IMR-90 (cell line): ENCODE measurements around the gene TRMT1L. TPM values are rescaled to one million over a fixed set of nuclear protein-coding genes. Genes with fewer than 3 reads are reported as not detected.

ENCODE experiments used
- ATAC-seq: fragments of 200-7000 bp; cut with Tn5 transposase; 2 replicates; pipeline ENCODE4 v1.9.1; 2020; ENCODE audit warnings: low read depth, mild to moderate bottlenecking, moderate library complexity
- BruUV-seq: library from RNA; stranded (reverse); fragments of 400-500 nt; replicated peaks from 2 replicates; lab custom pipeline; 2021; lab: Mats Ljungman, UMichigan
- CTCF ChIA-PET: fragments of 300-600 bp; formaldehyde crosslinking; extraction: SDS; loops from one replicate; lab custom pipeline; 2021; ENCODE audit warnings: antibody characterized with exemption; lab: Yijun Ruan, JAX
- POLR2A ChIA-PET: fragments of 300-600 bp; sonication (Branson Sonifier 250); formaldehyde crosslinking; loops from one replicate; lab custom pipeline; 2022; ENCODE audit warnings: antibody characterized with exemption; ENCODE audit not compliant: unreplicated experiment; lab: Charles Lee
- DNase-seq: peaks from one replicate; pipeline ENCODE4 v3.0.0; 2013
- H2AFZ ChIP-seq: replicated peaks from 2 replicates; pipeline ENCODE3; 2013; ENCODE audit warnings: low read length, mild to moderate bottlenecking; ENCODE audit not compliant: poor library complexity
- H2AK5ac ChIP-seq: 2 replicates; pipeline ENCODE4 v1.6.1; 2013; ENCODE audit warnings: low read depth, low read length, inconsistent platforms
- H2AK9ac ChIP-seq: replicated peaks from 2 replicates; pipeline ENCODE3; 2013; ENCODE audit warnings: mild to moderate bottlenecking, low read depth, low read length, moderate library complexity; ENCODE audit not compliant: poor library complexity
- H2BK120ac ChIP-seq: 2 replicates; pipeline ENCODE4 v1.6.1; 2013; ENCODE audit warnings: low read depth, low read length, inconsistent platforms
- H2BK15ac ChIP-seq: 3 replicates; pipeline ENCODE4 v1.6.1; 2013; ENCODE audit warnings: low read depth, low read length, inconsistent platforms
- H2BK20ac ChIP-seq: 2 replicates; pipeline ENCODE4 v1.6.1; 2013; ENCODE audit warnings: low read depth, mild to moderate bottlenecking, inconsistent platforms, low read length, moderate library complexity
- H2BK5ac ChIP-seq: 2 replicates; pipeline ENCODE4 v1.6.1; 2013; ENCODE audit warnings: mild to moderate bottlenecking, low read depth, low read length, inconsistent platforms; ENCODE audit not compliant: poor library complexity, severe bottlenecking
- H3K14ac ChIP-seq: replicated peaks from 2 replicates; pipeline ENCODE4 v1.6.1; 2013; ENCODE audit warnings: low read depth, low read length, inconsistent platforms
- H3K18ac ChIP-seq: 2 replicates; pipeline ENCODE4 v1.6.1; 2013; ENCODE audit warnings: low read depth, low read length, control low read depth
- H3K23ac ChIP-seq: 2 replicates; pipeline ENCODE4 v1.6.1; 2013; ENCODE audit warnings: low read depth, low read length, inconsistent platforms
- H3K27ac ChIP-seq: 2 replicates; pipeline ENCODE4 v1.5.1; 2013; ENCODE audit warnings: mild to moderate bottlenecking, control low read depth, low read length; ENCODE audit not compliant: insufficient read depth
- H3K27me3 ChIP-seq: 2 replicates; pipeline ENCODE4 v1.6.1; 2013; ENCODE audit warnings: low read length; ENCODE audit not compliant: control insufficient read depth, insufficient read depth
- H3K36me3 ChIP-seq: 2 replicates; pipeline ENCODE4 v1.6.1; 2013; ENCODE audit warnings: low read length, mixed read lengths; ENCODE audit not compliant: control insufficient read depth, insufficient read depth
- H3K4ac ChIP-seq: 2 replicates; pipeline ENCODE4 v1.6.1; 2013; ENCODE audit warnings: low read depth, low read length, inconsistent platforms
- H3K4me1 ChIP-seq: 2 replicates; pipeline ENCODE4 v1.6.1; 2013; ENCODE audit warnings: low read length, mixed read lengths; ENCODE audit not compliant: control insufficient read depth, insufficient read depth
- H3K4me2 ChIP-seq: 2 replicates; pipeline ENCODE4 v1.6.1; 2013; ENCODE audit warnings: low read depth, mild to moderate bottlenecking, control low read depth, low read length, moderate library complexity
- H3K4me3 ChIP-seq: 2 replicates; pipeline ENCODE4 v1.5.1; 2013; ENCODE audit warnings: low read depth, mild to moderate bottlenecking, control low read depth, low read length, moderate library complexity; ENCODE audit not compliant: insufficient read depth
- H3K56ac ChIP-seq: 2 replicates; pipeline ENCODE4 v1.6.1; 2013; ENCODE audit warnings: low read length, inconsistent platforms; ENCODE audit not compliant: insufficient read depth; ENCODE audit errors: extremely low read depth
- H3K79me1 ChIP-seq, 2 experiments: 2 replicates each; pipeline ENCODE4 v1.6.1; 2013; ENCODE audit warnings: low read length in 2 of 2, inconsistent platforms in 1 of 2, low read depth in 1 of 2
- H3K9ac ChIP-seq: 2 replicates; pipeline ENCODE4 v1.6.1; 2013; ENCODE audit warnings: low read depth, low read length, control low read depth
- H3K9me1 ChIP-seq: 2 replicates; pipeline ENCODE4 v1.6.1; 2013; ENCODE audit warnings: low read length, inconsistent platforms; ENCODE audit not compliant: insufficient read depth
- H3K9me3 ChIP-seq: 2 replicates; pipeline ENCODE4 v1.6.1; 2013; ENCODE audit warnings: low read length; ENCODE audit not compliant: control insufficient read depth, insufficient read depth
- H4K20me1 ChIP-seq: 2 replicates; pipeline ENCODE4 v1.6.1; 2013; ENCODE audit warnings: low read length, inconsistent platforms; ENCODE audit not compliant: insufficient read depth
- H4K5ac ChIP-seq: 2 replicates; pipeline ENCODE4 v1.6.1; 2013; ENCODE audit warnings: mild to moderate bottlenecking, low read depth, low read length, control low read depth
- H4K8ac ChIP-seq, 2 experiments: 2 replicates each; pipeline ENCODE4 v1.6.1; 2013; ENCODE audit warnings: low read depth in 2 of 2, low read length in 2 of 2, control low read depth in 1 of 2, inconsistent platforms in 1 of 2
- H4K91ac ChIP-seq: 2 replicates; pipeline ENCODE4 v1.6.1; 2013; ENCODE audit warnings: low read depth, low read length, inconsistent platforms; ENCODE audit not compliant: insufficient read depth
- BHLHE40 ChIP-seq: fragments of 150-350 bp; IDR thresholded peaks from 2 replicates; pipeline ENCODE4 v1.6.1; 2016; ENCODE audit warnings: mild to moderate bottlenecking, low read depth, low read length
- MAFK ChIP-seq: IDR thresholded peaks from 2 replicates; pipeline ENCODE4 v1.6.1; 2012; ENCODE audit warnings: low read depth, low read length, improper control_type of control experiment
- POLR2A ChIP-seq: IDR thresholded peaks from 2 replicates; pipeline ENCODE4 v1.6.1; 2012; ENCODE audit warnings: mild to moderate bottlenecking, low read depth, low read length
- RCOR1 ChIP-seq: IDR thresholded peaks from 2 replicates; pipeline ENCODE4 v1.6.1; 2012; ENCODE audit warnings: mild to moderate bottlenecking, low read length, improper control_type of control experiment; ENCODE audit not compliant: insufficient replicate concordance
- SMC3 ChIP-seq: fragments of 150-350 bp; IDR thresholded peaks from 2 replicates; pipeline ENCODE4 v1.6.1; 2016; ENCODE audit warnings: low read depth, mild to moderate bottlenecking, antibody characterized with exemption, low read length, moderate library complexity
- whole genome bisulfite sequencing, 2 experiments: methylation state at CpG; one replicate each; pipeline versions ENCODE4 v1.1.5 to v1.1.7; 2013; ENCODE audit warnings: missing lambda C conversion rate in 2 of 2; ENCODE audit not compliant: insufficient read length in 1 of 2; ENCODE audit errors: extremely low coverage in 2 of 2; 5-methylcytosine and 5-hydroxymethylcytosine counted together
- dilution Hi-C: fragments of 300-500 bp; cut with HindIII; formaldehyde crosslinking; loops from one replicate; pipeline ENCODE4 v1.14.3; 2018; ENCODE audit warnings: low sequenced_read_pairs; ENCODE audit not compliant: unreplicated experiment
- in situ Hi-C: fragments of 300-500 bp; cut with MboI; formaldehyde crosslinking; loops from 3 replicates; pipeline ENCODE4 v1.14.3; 2019; ENCODE audit warnings: low sequenced_read_pairs, inconsistent platforms, mixed read lengths
- intact Hi-C: fragments of 100-400 bp; cut with micrococcal nuclease; formaldehyde crosslinking; loops from 2 replicates; pipeline ENCODE4 v1.10.0; 2022
- polyA plus RNA-seq, 3 experiments: library from polyadenylated mRNA; depleted of rRNA; stranded (reverse); fragments of >200 nt; gene quantifications; 2 replicates each; pipeline ENCODE4 v1.2.3, GENCODE V29; 2012; ENCODE audit warnings: low replicate concordance in 1 of 3
- total RNA-seq: library from RNA; depleted of rRNA; stranded (reverse); fragments of >200 nt; gene quantifications from 2 replicates; pipeline ENCODE4 v1.2.3, GENCODE V29; 2012
- TF ChIP-seq, protein P1 (sequence below): fragments of 150-350 bp; IDR thresholded peaks from 2 replicates; pipeline ENCODE4 v1.6.1; 2017; ENCODE audit warnings: mild to moderate bottlenecking, antibody characterized with exemption, low read length, low read depth
- TF ChIP-seq, protein P2 (sequence below): conservative IDR thresholded peaks from 2 replicates; pipeline ENCODE4 v1.5.1; 2012; ENCODE audit warnings: mild to moderate bottlenecking, low read depth, low read length, improper control_type of control experiment

Gene TRMT1L
- total and polyA plus RNA-seq, 2 of the 4 experiments (the other 2 are of a cell fraction): 11.0 to 21.9 TPM

DNA sequence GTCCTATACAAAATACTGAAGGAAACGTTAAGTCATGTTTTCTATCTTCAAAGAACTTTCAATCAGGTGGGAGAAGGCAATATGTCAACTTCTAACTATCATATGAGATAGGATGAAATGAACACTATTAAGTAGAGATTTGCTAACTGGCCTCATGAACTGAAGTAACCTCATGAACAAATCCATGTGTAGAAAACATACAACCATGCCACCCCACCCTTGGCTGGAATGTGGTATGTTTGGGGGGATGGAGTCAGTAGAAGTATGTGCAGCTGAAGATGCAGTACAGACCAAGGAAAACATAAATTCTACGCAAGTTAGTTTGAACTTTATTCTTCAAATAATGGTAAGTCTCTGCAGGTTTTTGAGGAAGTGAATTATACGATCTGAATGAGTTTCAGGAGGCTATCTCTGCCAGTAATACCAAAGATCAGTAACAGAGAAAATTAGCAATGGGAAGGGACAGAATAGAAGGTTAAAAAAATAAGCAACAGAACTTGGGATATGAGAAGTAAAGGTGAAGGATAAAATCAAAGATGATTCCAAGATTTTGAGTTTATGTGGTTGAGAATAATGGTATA lies 4.5 kb downstream of the TRMT1L start (continued):
- TF ChIP-seq, protein P1, sequence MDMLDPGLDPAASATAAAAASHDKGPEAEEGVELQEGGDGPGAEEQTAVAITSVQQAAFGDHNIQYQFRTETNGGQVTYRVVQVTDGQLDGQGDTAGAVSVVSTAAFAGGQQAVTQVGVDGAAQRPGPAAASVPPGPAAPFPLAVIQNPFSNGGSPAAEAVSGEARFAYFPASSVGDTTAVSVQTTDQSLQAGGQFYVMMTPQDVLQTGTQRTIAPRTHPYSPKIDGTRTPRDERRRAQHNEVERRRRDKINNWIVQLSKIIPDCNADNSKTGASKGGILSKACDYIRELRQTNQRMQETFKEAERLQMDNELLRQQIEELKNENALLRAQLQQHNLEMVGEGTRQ: no peak
- no peak for TF ChIP-seq POLR2A

DNA sequence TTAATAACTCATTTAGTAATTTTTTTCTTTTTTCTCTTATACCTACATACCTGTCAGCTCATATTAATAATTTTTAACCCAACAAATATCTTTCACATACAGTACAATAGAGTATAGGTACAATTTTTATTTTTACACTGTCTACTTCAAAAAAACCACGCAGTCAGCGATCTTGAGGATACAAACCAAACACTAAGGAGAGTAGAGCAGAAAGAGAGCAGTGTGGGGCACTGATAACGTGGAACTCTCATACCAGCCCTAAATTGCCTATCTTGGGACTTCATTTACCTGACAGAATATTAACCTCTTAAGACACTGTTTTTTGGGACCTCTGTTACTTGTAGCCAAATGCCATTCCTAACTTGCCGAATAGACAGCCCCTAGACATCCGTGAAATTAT lies 5.5 kb downstream of the TRMT1L start:
- H4K20me1 ChIP-seq: no peaks in the 10 kb centered on the region
- no peak overlapping the region for H3K14ac ChIP-seq
- no peaks in the 10 kb centered on the region for H3K27me3 ChIP-seq
- H3K23ac ChIP-seq: no peak overlapping the region
- H3K4me3 ChIP-seq: no peak overlapping the region
- TF ChIP-seq RCOR1: no peak
- no peak for TF ChIP-seq BHLHE40
- TF ChIP-seq, protein P2, sequence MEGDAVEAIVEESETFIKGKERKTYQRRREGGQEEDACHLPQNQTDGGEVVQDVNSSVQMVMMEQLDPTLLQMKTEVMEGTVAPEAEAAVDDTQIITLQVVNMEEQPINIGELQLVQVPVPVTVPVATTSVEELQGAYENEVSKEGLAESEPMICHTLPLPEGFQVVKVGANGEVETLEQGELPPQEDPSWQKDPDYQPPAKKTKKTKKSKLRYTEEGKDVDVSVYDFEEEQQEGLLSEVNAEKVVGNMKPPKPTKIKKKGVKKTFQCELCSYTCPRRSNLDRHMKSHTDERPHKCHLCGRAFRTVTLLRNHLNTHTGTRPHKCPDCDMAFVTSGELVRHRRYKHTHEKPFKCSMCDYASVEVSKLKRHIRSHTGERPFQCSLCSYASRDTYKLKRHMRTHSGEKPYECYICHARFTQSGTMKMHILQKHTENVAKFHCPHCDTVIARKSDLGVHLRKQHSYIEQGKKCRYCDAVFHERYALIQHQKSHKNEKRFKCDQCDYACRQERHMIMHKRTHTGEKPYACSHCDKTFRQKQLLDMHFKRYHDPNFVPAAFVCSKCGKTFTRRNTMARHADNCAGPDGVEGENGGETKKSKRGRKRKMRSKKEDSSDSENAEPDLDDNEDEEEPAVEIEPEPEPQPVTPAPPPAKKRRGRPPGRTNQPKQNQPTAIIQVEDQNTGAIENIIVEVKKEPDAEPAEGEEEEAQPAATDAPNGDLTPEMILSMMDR: no peak
- TF ChIP-seq, protein P1: no peak
- no peak for TF ChIP-seq SMC3
- peak; percentile 43 for TF ChIP-seq MAFK
- H3K4ac ChIP-seq: no peak overlapping the region
- peaks cover 15% of the 10 kb centered on the region for H3K36me3 ChIP-seq
- H2BK20ac ChIP-seq: no peak overlapping the region
- H4K8ac ChIP-seq: no peak overlapping the region
- H2BK5ac ChIP-seq: no peak overlapping the region
- no peak overlapping the region for H2AK5ac ChIP-seq
- no peak overlapping the region for H2BK120ac ChIP-seq
- H3K4me2 ChIP-seq: no peak overlapping the region
- no peak overlapping the region for H2AFZ ChIP-seq
- intact Hi-C loops: no loop called here
- H2BK15ac ChIP-seq: no peak overlapping the region
- CTCF ChIA-PET: no interaction called here
- ATAC-seq: no peak
- peaks cover 2% of the 10 kb centered on the region; the same call in 1 of the 2 replicates for H3K4me1 ChIP-seq
- H2AK9ac ChIP-seq: no peak overlapping the region
- no peak overlapping the region for H4K91ac ChIP-seq
- no peak overlapping the region for H3K56ac ChIP-seq
- H3K9ac ChIP-seq: no peak overlapping the region
- H4K5ac ChIP-seq: no peak overlapping the region
- H3K18ac ChIP-seq: no peak overlapping the region
- no peak overlapping the region for H3K27ac ChIP-seq
- H3K79me1 ChIP-seq: peaks cover 3 to 20% of the 10 kb centered on the region in 2 experiments; a peak in 3 of 4 replicates
- in situ Hi-C loops: loop anchor here (25.0 kb wide), 1 partner anchor 164 kb away; no protein-coding TSS in a partner anchor
- dilution Hi-C loops: no loop called here
- no peaks in the 10 kb centered on the region for H3K9me1 ChIP-seq
- no CpG with 5 or more reads among the region's 5 CpGs for WGBS, 2 experiments
- no TSS peak for BruUV-seq
- POLR2A ChIA-PET: no interaction called here
- no peaks in the 10 kb centered on the region for H3K9me3 ChIP-seq
- no peak for DNase-seq
